Neural cell (in vitro differentiated cells): Measurements from ENCODE around the gene MAP3K20. TPM values are rescaled to one million over a fixed set of nuclear protein-coding genes. Genes with fewer than 3 reads are reported as not detected.

Source experiments
- H2AFZ ChIP-seq: fragments of 200-600, 300-800 bp; sonication (generic), shearing (Covaris generic); 2 replicates; pipeline ENCODE4 v1.6.0; 2014; ENCODE audit warnings: low read depth, mild to moderate bottlenecking, antibody characterized with exemption, low read length, moderate library complexity
- H3F3A ChIP-seq: fragments of 200-600 bp; shearing (Covaris generic); 2 replicates; pipeline ENCODE4 v1.6.1; 2016; ENCODE audit warnings: mild to moderate bottlenecking, moderate library complexity, mixed read lengths, antibody characterized with exemption, low read length; ENCODE audit not compliant: insufficient read depth, poor library complexity, severe bottlenecking
- H3K27ac ChIP-seq: fragments of 200-600, 300-800 bp; sonication (generic), shearing (Covaris generic); 2 replicates; pipeline ENCODE4 v1.5.1; 2014; ENCODE audit warnings: mild to moderate bottlenecking, low read length, moderate library complexity
- H3K27me3 ChIP-seq: fragments of 300-800, 200-600 bp; sonication (generic), shearing (Covaris generic); 2 replicates; pipeline ENCODE4 v1.6.0; 2014; ENCODE audit warnings: mild to moderate bottlenecking, low read depth, low read length, moderate library complexity; ENCODE audit not compliant: insufficient read depth
- H3K36me3 ChIP-seq: fragments of 300-800, 200-600 bp; sonication (generic), shearing (Covaris generic); 2 replicates; pipeline ENCODE4 v1.5.1; 2014; ENCODE audit warnings: mild to moderate bottlenecking, antibody characterized with exemption, low read length, moderate library complexity; ENCODE audit not compliant: insufficient read depth
- H3K4me2 ChIP-seq: fragments of 300-800, 200-600 bp; sonication (generic), shearing (Covaris generic); 2 replicates; pipeline ENCODE4 v1.6.0; 2014; ENCODE audit warnings: mild to moderate bottlenecking, low read length
- H3K4me3 ChIP-seq: fragments of 300-800, 200-600 bp; sonication (generic), shearing (Covaris generic); 2 replicates; pipeline ENCODE4 v1.5.1; 2014; ENCODE audit warnings: mild to moderate bottlenecking, low read length, moderate library complexity
- H3K79me2 ChIP-seq: fragments of 200-600 bp; shearing (Covaris generic); replicated peaks from 2 replicates; pipeline ENCODE4 v1.6.0; 2014; ENCODE audit warnings: mild to moderate bottlenecking, low read length, moderate library complexity; ENCODE audit not compliant: insufficient read depth
- H3K9ac ChIP-seq: fragments of 300-800, 200-600 bp; sonication (generic), shearing (Covaris generic); 2 replicates; pipeline ENCODE4 v1.6.1; 2016; ENCODE audit warnings: mild to moderate bottlenecking, low read length, mixed read lengths
- H3K9me2 ChIP-seq: fragments of 200-600 bp; shearing (Covaris generic); 2 replicates; pipeline ENCODE4 v1.6.1; 2016; ENCODE audit warnings: mild to moderate bottlenecking, low read length, mixed read lengths; ENCODE audit not compliant: insufficient read depth
- H3K9me3 ChIP-seq: fragments of 200-600, 300-800 bp; sonication (generic), shearing (Covaris generic); 2 replicates; pipeline ENCODE4 v1.6.1; 2016; ENCODE audit warnings: mild to moderate bottlenecking, mixed run types, low read length, moderate library complexity, mixed read lengths
- H4K20me1 ChIP-seq: fragments of 200-600 bp; shearing (Covaris generic); 2 replicates; pipeline ENCODE4 v1.6.1; 2016; ENCODE audit warnings: mild to moderate bottlenecking, mixed run types; ENCODE audit not compliant: insufficient read depth
- EP300 ChIP-seq: fragments of 450-650 bp; conservative IDR thresholded peaks from 2 replicates; pipeline ENCODE4 v1.6.1; 2014; ENCODE audit warnings: antibody characterized with exemption, mild to moderate bottlenecking, moderate library complexity; ENCODE audit not compliant: poor library complexity, severe bottlenecking
- EZH2 ChIP-seq: fragments of 200-600, 300-800 bp; shearing (Covaris generic), sonication (generic); IDR thresholded peaks from 2 replicates; pipeline ENCODE4 v1.6.1; 2014; ENCODE audit warnings: antibody characterized with exemption, low read length, borderline replicate concordance, mild to moderate bottlenecking; ENCODE audit not compliant: insufficient read depth, poor library complexity, severe bottlenecking
- MXI1 ChIP-seq: fragments of 450-650 bp; conservative IDR thresholded peaks from 2 replicates; pipeline ENCODE4 v1.6.1; 2014; ENCODE audit warnings: antibody characterized with exemption, mild to moderate bottlenecking; ENCODE audit not compliant: poor library complexity, severe bottlenecking
- POLR2AphosphoS5 ChIP-seq: IDR thresholded peaks from 2 replicates; pipeline ENCODE4 v1.6.1; 2012
- RAD21 ChIP-seq: fragments of 450-650 bp; conservative IDR thresholded peaks from 2 replicates; pipeline ENCODE4 v1.6.1; 2014; ENCODE audit warnings: antibody characterized with exemption, mild to moderate bottlenecking, moderate library complexity
- REST ChIP-seq: IDR thresholded peaks from 2 replicates; pipeline ENCODE4 v1.6.1; 2012; ENCODE audit warnings: borderline replicate concordance
- SMC3 ChIP-seq: fragments of 450-650 bp; conservative IDR thresholded peaks from 2 replicates; pipeline ENCODE4 v1.6.1; 2014; ENCODE audit warnings: antibody characterized with exemption, mild to moderate bottlenecking, moderate library complexity; ENCODE audit not compliant: poor library complexity
- TAF1 ChIP-seq: IDR thresholded peaks from 2 replicates; pipeline ENCODE4 v1.6.1; 2012; ENCODE audit warnings: low read depth
- polyA plus RNA-seq: library from polyadenylated mRNA; depleted of rRNA; stranded (reverse); fragments of >200 nt; gene quantifications from 2 replicates; pipeline ENCODE4 v1.2.3, GENCODE V29; 2014
- TF ChIP-seq, protein P1 (sequence below): fragments of 450-650 bp; IDR thresholded peaks from 2 replicates; pipeline ENCODE4 v1.5.1; 2014; ENCODE audit warnings: antibody characterized with exemption, mild to moderate bottlenecking, moderate library complexity; ENCODE audit not compliant: poor library complexity, severe bottlenecking

The MAP3K20 gene
- polyA plus RNA-seq, 1 donor from 2014 or later = 0.48 TPM

DNA sequence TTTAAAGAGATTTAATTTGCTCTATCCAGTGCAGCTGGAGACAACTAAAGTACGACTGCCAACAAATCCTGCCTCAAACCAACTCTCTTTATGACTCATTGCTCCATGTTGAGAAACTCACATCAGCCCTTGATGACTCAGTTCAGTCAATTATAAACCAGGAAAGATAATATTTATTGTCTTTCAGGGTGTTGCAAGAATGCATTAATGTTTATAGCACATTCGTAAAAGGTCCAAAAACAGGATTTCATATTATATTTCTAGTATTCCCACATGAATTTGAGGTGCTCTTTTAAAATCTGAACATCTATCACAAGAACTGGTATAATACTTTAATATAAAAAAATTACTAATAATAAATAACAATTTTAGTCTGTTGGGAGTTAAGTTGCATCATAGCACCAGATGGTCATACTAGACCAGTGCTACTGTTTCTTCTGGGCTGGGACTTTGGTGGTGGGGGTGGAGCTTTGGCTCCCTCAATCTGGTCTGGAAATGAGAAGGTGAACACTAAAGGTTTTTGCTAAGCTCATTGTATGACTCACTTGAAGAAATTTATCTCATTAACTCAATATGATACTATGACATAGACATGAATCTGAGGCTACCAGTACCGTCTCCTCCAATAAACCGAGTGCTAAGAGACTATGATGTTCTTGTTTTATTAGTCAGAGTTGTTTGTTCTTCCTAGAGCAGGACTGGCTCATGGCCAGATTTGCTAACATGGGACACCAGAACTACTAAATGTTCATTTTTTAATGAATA, 26.6 kb upstream of the MAP3K20 start:
- Histone ChIP-seq H3K4me2 (no peak overlapping the region), H3K4me3 (no peak overlapping the region), H3K9me2 (no peaks in the 10 kb centered on the region), H3K27ac (no peak overlapping the region), H3K9ac (no peak overlapping the region), H3K36me3 (no peaks in the 10 kb centered on the region), H3K27me3 (no peaks in the 10 kb centered on the region), H3K9me3 (no peaks in the 10 kb centered on the region), H3F3A (no peaks in the 10 kb centered on the region), H2AFZ (no peak overlapping the region), H4K20me1 (no peaks in the 10 kb centered on the region), H3K79me2 (no peaks in the 10 kb centered on the region)
- no peak for TF ChIP-seq EZH2
- TF ChIP-seq RAD21 = no peak
- no peak for TF ChIP-seq SMC3
- no peak for TF ChIP-seq EP300
- TF ChIP-seq REST = no peak
- TF ChIP-seq MXI1 = no peak
- TF ChIP-seq, protein P1, sequence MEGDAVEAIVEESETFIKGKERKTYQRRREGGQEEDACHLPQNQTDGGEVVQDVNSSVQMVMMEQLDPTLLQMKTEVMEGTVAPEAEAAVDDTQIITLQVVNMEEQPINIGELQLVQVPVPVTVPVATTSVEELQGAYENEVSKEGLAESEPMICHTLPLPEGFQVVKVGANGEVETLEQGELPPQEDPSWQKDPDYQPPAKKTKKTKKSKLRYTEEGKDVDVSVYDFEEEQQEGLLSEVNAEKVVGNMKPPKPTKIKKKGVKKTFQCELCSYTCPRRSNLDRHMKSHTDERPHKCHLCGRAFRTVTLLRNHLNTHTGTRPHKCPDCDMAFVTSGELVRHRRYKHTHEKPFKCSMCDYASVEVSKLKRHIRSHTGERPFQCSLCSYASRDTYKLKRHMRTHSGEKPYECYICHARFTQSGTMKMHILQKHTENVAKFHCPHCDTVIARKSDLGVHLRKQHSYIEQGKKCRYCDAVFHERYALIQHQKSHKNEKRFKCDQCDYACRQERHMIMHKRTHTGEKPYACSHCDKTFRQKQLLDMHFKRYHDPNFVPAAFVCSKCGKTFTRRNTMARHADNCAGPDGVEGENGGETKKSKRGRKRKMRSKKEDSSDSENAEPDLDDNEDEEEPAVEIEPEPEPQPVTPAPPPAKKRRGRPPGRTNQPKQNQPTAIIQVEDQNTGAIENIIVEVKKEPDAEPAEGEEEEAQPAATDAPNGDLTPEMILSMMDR = no peak
- TF ChIP-seq POLR2AphosphoS5 = no peak
- TF ChIP-seq TAF1 = no peak

DNA sequence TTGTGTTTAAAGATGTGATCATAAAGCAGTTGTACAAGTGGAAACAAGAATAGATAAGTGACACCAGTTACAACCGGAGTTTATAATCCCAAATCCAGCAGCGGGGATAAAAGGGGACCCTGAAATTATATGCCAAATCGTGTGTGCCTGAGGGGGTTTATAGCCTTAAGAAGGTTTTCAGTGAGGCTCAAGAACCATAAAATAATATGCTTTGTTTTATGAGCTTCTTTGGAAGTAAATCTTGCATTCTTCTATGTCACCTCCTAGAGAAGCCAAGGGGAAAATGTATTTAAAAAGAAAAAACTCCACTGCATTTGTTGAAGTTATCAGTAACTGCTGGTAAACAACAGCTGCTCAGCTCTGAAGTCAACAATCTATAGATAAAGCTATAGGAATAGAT, 25.8 kb upstream of the MAP3K20 start:
- H3K4me2 ChIP-seq = no peak overlapping the region
- TF ChIP-seq EZH2 = no peak
- no peak for TF ChIP-seq TAF1
- TF ChIP-seq POLR2AphosphoS5 = no peak
- TF ChIP-seq, protein P1 = no peak
- TF ChIP-seq EP300 = no peak
- no peak for TF ChIP-seq RAD21
- no peak for TF ChIP-seq REST
- no peaks in the 10 kb centered on the region for H4K20me1 ChIP-seq
- no peaks in the 10 kb centered on the region for H3K36me3 ChIP-seq
- no peaks in the 10 kb centered on the region for H3K27me3 ChIP-seq
- no peaks in the 10 kb centered on the region for H3K9me3 ChIP-seq
- H3K9me2 ChIP-seq = no peaks in the 10 kb centered on the region
- no peak overlapping the region for H3K4me3 ChIP-seq
- no peaks in the 10 kb centered on the region for H3K79me2 ChIP-seq
- no peak overlapping the region for H3K9ac ChIP-seq
- H3F3A ChIP-seq = no peaks in the 10 kb centered on the region
- no peak overlapping the region for H3K27ac ChIP-seq
- H2AFZ ChIP-seq = no peak overlapping the region
